ENCODE data around the gene F12.
A peak's percentile ranks its signal among the peaks of the same experiment; 100 is the strongest.

F12 gene

DNA sequence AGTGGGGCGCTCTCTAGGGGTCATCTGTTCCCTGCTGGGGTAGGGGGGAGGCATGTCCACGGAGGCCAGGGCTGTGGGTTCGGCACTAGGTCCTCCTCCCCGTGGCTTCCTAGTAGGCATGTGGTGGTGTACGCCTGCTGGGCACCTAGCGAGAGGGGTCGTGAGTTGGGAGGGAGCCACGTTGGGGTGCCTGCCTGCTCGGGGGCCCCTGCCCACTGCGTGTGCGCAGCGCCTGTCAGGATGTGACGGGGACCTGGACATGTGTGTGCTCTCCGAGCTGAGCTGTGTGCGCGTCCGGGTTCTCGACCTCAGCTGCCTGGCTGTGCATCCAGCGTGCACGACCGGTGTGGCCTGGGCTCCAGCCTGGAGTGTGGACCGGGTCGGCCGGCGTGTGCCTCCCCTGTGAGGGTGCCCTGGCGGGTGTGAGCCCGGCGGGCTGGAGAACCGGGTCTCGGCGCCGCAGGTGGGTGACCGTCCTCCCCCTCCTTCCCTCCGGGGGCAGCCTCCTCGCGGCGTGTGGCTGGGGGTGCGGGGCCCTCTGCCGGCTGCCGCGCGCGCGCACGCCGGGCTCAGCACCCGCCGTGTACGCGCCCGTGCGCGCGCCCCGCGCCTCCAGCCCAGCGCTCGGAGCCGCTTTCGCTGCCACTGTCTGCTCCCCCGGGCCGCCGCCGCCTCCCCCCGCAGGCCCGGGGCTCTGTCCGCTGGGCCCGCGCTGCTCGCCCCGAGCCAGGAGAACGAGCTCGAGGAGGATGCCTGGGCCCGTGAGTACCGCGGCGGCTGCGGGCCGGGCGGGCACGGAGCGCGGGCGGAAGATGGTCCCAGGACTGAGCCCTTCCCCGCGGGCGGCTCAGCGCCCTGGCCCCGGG lies 37.1 kb upstream of the F12 start, which contains the start of gene PRR7:
Gene PRR7, plus strand, starts transcription at position 615 of the 866 bp plus-strand sequence. CDS start 8,254 bp downstream, outside the sequence.
- DNase-seq = peak; percentile 90

DNA sequence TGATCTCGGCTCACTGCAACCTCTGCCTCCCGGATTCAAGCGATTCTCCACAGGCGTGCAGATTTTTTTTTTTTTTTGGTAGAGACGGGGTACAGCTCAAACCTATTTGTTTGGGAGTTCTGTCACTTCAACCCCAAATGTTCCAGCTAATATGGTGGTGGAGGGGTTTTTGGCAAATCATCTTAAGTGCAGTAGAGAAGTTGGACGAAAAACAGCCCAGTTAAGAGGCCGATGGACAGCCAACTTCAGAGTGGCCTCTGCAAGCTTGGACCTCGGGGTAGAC lies 36.5 kb upstream of the F12 start:
- no peak for DNase-seq

DNA sequence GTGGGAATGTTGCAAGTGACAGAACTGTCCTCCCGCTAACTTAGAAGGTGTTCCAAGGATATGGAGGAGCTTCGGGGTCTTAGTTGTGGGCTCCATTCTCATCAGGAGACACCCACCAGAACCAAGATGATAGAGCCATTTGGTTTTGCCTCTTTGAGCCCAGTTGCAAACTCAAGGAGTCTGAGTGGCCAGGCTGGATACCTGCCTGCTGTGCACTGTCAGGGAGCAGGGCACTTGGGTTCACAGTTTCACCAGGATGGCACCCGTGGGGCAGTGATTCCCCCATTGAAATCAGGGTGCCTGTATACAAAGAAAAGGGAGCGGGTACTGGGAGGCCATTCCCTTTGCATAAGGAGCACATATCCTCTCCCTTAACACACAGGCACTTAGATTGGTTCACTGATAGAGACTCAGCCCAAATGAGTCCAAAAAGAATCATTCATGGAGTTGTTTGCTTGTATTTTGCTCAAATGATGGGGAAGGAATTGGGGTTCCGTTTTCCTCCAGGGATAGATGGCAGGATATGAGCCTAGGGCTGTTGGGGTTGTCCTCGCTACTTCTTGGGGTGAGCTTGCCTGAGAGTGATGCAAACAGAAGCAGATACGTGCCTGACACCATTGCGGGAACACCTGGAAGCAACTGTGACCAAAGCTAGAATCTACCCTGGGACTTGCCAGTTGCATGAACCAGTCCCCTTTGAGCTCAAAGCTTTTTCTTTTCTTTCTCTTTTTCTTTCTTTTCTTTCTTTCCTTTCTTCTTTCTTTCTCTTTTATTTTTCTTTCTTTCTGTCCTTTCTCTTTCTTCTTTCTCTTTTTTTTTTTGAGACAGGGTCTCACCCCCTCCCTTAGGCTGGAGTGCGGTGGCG lies 35.9 kb upstream of the F12 start:
- no peak for DNase-seq

DNA sequence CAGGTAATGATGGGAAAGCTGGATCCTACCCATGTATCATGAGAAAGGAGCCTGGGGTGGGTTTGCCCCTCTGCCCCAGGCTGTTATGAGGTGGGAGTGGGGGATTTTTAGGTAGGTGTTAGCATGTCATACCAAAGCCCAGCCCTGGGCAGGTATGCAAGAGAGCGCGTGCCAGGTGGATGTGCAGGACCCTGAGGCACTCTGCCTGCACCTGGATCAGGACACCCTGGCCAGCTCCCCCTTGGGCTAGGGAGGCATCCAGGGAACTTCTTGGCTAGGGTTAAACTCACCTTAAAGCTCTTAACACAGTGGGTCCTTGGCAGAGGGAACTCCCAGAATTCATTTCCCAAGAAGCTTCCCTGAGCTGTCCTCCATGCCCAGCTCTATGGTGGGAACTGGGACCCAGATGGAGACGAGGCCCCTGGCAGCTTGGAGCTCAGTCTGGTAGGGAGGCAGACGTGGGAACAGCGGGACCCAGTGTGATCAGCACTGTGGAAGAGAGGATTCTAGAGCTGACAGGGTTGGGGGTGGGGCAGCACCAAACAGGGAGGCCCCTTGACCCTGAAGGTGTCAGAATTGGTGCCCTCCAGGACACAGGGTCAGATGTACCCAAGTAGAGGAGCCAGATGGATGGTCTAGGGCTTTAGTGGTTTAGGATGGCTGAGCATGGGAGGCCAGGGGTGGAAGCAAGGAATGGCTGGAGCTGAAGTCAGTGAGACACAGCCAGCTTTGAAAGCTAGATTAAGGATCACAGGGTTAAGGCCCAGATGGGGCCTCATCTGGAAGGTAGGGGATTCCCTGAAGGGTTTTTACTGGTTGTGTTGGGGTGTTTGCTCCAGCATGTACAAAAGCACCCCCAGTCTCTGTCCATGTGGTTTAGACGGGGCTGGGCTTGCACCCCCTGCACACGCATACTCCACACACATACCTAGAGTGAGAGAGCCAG lies 35.0 kb upstream of the F12 start:
- DNase-seq = no peak

DNA sequence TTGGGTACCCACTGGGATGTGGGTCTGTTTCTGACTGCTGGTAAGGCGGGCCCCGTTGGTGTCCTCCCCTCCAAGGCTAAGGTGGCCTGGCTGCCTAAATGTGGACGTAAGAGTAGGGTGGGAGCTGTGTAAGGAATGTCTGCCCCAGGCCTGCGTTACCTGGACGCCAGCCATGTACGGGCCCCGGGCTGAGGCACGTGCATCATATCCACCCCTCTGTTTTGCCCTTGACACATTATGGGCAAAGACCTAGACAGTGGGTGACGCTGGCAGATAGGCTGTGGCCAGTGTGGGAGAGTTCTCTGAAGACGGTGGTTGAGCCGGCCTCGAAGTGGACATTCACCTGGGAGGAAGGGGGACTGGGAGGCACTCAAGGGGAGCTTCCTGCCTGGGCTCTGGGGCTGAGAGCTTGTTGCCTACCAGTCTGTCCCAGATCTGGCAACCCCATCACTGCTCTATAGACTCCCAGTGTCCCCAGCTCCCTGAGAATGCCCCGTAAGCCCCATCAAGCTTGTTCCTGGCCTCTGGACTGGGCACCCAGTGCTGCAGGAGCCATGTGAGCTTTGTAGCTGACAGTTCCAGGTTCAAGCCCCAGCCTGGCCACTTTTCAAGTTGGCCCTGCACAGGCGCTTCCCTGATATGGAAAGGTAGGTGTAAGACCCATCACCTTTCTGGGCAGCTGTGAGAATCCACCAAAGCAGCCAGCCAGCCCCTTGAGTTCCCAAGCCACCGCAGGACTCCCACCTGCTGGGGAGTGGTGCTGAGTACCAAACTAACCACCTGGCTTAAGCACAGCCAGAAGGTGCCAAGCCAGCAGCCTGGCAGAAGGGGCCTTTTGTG lies 34.0 kb upstream of the F12 start:
- DNase-seq = no peak

DNA sequence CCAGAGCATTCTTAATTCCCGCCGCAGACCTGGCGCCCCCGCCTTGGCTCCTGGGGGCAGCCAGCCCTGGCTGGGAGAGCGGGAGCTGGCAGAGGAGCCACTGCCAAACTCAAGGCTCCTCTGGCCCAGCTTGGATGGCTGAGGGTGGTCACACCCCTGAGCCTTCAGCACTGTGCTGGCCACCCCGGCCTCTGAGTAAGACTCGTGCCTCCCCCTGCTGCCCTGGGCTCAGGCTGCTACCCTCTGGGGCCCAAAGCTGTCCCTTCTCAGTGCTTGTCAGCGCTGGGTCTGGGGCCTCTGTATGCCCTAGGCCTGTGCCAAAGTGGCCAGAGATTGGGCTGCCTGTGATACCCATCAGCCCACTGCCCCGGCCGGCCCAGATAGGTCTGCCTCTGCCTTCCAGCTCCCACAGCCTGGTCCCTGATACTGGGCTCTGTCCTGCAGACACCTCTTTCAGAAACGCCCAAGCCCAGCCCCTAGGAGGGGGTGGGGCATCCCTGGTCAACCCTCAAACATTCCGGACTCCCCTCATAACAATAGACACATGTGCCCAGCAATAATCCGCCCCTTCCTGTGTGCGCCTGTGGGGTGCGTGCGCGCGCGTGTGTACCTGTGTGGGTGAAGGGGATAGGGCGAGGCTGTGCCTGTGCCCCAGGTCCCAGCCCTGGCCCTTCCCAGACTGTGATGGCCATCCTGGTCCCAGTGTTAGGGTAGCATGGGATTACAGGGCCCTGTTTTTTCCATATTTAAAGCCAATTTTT lies 32.9 kb upstream of the F12 start:
- no peak for DNase-seq

DNA sequence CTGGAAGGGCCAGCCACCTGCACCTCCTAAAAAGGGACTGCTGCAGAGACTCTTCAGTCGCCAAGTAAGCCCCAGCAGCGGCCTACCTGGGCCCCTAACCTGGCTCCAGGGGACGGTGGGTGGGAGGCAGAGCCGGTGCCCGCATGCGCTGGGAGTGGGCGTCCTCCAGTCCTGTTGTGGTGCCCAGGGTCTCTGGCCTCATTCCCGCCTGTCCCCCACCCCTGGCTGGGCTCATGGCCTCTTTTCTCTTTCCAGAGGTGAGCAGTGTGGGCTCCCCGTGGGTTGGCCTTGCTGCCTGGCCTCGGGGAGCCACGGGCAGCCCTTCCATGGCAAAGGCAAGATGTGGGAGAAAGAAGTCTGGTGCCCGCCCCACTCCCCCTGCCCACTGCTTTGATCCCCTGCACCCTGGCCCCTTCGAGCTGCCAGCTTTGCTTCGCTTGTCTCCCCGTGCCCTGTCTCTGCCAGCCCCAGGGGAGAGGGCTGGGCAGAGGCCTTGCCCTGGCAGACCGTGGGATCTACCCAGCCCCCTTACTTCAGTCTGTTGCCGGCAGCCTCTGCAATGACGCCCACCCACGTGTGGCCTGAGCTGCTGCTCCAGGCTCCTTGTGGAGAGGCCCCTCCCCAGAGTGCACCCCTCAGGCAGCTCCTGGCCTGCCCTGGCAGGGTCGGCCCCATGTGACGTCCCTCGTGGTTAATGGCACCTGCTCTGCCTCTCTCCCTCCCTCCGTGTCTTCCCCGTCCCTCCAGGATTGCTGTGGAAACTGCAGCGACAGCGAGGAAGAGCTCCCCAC lies 31.8 kb upstream of the F12 start:
- no peak for DNase-seq

DNA sequence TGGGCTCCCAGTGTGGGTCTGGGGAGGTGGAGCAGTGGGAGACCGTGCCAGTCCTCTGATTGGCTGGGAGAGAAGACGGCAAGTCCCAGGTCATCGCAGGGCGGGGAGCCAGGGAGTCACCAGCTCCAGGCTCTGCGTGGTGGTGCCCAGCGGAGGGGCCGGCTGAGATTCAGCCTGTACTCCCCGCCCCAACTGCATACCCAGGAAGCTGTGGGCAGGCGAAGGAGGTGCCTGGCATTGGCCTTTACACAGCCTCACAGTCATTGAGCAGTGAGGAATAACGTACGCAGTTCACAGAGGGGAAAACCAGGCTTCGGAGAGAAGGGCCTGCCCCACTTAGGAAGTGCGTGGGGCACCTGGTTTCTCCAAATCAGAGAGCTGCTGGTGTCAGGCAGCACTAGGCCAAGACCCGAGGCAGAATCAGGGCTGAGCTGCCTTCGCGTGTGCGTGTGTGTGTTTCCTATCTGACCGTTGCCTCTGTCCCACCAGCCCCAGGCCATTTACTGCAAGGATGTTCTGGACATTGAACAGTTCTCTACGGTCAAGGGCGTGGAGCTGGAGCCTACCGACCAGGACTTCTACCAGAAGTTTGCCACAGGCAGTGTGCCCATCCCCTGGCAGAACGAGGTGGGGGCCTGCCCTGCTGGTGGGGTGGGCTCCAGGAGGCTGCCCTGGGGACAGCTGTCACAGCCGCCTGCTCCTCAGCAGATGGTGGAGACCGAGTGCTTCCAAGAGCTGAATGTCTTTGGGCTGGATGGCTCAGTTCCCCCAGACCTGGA lies 31.0 kb upstream of the F12 start:
- DNase-seq = no peak

DNA sequence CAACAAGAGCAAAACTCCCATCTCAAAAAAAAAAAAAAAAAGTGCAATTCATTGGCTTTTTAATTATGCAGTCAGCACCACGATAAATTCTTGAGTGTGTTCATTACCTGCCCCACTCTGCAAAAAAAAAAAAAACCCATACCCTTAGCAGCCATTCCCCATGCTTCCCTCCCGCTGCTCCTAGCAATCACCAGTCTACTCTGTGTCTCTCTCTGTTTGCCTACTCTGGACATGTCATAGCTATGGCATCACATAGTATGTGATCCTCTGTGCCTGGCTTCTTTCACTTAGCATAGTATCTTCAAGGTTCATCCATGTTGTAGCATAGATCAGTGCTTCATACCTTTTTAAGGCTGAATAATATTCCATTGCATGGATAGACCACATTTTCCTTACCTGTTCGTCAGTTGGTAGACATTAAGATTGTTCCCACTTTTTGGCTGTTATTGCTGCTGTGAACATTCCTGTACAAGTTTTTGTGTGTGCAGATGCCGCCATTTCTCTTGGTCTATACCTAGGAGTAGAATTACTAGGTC lies 30.2 kb upstream of the F12 start:
- no peak for DNase-seq

DNA sequence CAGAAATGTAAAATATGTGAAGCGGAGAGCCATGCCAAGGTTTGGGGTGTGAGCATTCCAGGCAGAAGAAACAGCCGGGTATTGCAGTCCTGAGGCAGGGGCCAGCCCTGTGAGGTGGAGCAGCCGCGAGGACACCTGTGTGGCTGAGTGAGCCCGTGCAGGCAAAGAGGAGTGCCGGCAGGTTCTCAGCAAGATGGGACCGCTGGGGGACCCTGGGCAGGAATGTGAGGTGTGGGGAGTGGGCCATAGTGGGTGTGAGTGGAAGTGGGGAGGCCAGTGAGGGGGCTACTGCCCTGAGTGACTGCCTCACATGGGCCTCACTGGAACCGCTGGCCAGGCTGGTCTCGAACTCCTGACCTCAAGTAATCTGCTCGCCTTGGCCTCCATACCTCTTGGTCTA lies 29.1 kb upstream of the F12 start:
- DNase-seq = no peak

DNA sequence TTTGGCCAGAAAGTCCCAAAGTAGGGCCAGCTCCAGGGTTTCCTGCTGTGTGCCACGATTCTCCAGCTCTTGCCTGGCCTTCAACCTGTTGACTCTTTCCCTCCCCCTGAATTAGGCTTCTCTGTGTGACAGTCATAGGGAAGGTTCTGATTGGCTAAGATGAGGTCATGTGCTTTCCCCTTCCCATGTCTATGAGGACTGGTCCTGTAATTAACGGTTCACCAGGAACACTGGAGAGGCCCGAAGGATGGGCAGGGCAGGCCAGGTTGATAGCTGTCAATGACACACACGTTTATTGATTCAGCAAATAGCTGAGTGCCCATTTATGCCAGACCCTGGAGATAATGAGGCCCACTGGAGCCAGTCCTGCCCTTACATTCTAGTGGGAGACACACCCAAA lies 28.3 kb upstream of the F12 start:
- peak; percentile 34 for DNase-seq

DNA sequence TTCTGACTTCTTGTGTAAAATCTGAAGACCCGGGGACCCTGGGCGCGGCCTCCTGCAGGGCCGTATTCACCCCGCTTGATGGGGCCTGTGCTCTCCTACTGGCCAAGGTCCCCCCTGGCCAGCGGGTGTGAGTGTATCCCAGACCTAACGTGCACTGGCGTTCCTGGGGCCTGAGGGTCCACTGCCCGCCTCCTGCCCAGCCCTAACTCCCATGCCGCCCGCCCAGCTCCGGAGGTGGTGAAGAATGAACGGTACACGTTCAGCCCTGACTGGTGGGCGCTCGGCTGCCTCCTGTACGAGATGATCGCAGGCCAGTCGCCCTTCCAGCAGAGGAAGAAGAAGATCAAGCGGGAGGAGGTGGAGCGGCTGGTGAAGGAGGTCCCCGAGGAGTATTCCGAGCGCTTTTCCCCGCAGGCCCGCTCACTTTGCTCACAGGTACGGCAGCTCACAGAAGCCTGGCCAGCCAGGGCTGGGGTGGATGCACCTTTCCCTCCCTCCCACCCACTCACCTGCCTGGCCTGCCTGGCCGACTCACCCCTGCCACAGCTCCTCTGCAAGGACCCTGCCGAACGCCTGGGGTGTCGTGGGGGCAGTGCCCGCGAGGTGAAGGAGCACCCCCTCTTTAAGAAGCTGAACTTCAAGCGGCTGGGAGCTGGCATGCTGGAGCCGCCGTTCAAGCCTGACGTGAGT lies 26.6 kb upstream of the F12 start:
- no peak for DNase-seq

DNA sequence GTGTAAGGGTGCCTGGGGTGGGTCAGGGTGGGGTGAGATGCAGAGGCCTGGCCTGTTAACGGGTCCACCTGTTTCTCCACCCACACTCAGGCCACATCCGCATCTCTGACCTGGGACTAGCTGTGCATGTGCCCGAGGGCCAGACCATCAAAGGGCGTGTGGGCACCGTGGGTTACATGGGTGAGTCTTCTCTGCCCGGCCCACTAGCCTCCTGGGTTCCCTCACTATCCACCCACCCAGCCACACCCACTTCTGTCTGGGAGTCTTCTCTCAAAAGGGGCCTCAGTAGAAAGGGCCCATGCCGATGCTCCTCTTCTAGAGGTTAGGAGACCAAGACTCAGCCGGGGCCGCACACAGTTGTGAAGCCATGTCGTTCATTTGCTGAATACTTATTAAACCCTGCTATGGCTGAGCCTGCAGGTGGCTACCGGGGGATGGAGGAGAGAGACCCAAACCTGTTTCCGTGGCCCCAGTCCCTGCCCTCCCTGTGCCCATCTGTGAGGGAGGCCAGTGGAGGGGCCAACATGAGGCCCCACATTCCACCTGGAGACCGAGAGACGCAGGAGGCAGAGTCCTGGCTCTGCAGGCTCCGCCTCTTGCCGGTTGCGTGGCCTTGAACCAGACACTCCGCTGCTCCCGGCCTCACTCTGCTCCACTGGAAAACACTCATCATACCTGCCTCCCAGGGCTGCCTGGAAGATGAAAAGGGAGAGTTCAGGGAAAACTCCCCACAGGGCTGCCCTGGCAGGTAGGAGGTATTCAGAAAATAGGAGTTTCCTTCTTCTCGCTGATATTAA lies 25.8 kb upstream of the F12 start:
- DNase-seq = no peak

DNA sequence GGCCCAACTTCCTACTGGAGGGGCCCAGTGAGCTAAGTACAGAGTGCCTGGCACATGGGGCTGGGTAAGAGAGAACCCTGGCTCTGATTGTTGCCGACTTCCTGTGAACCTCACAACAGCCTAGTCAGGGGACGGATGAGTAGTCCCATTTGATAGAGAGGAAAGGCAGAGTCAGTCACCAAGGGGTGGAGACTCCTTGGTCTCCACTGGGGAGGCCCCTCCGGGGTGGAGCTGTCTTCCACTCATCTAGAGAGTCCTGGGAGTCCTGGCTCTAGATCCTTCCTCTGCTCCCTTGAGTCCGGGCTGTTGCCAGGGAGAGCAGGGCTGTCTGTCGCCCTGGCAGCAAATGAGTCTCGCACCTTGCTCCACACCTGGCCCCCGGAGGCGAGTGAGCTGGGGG lies 25.1 kb upstream of the F12 start:
- no peak for DNase-seq

DNA sequence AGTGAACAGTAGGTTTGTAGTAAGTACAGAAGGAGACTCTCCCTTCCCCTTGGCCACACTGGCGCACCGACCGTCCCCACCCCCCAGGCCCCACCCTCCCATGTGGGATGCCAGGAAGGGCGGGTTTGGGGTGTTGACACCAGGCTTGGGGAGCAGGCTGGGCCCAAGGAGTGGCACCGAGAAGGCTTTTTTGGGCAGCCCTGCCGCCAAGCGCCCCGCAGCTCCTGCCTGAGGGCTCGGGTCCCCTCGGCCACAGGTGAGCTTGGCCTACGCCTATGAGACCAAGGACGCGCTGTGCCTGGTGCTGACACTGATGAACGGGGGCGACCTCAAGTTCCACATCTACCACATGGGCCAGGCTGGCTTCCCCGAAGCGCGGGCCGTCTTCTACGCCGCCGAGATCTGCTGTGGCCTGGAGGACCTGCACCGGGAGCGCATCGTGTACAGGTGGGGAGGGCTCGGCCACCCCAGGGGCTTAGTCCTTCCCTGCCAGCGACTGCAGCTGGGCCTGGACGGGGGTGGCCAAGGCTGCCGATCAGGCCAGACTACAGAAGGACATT lies 24.4 kb upstream of the F12 start:
- no peak for DNase-seq

DNA sequence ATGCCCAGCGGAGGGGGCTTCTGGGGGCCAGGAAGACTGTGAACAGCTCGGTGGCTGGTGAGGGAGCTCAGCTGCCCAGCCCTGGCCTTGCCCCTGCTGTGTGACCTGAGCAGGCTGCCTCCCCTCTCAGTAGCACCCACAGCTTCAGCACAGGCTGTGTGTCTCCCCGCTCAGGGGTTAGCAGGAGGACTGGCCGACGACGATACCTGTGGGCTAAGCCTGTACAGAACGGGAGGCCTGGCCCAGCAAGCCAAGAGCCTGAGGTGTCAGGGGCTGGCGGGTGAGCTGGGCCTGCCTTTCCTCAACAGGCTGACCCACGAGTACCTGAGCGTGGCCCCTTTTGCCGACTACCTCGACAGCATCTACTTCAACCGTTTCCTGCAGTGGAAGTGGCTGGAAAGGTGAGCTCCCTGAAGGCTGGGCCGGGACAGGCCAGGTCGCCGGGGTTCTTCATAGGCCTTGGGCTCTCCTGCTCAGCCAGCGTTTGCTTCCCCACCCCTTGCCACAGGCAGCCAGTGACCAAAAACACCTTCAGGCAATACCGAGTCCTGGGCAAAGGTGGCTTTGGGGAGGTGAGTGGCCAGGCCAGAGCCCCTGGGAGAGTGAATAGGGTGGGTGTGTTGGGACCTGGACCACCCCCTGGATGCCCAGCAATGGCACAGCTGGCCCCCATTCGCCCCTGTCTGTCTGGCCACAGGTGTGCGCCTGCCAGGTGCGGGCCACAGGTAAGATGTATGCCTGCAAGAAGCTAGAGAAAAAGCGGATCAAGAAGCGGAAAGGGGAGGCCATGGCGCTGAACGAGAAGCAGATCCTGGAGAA lies 23.7 kb upstream of the F12 start:
- DNase-seq = no peak

All from NCI-H69 (cell line).